Stimulated activated naive CD4-positive, alpha-beta T cell treated with Interleukin-2 at 50 U/mL for 16 hours (primary cell): ENCODE results near the gene GIGYF1.

Source experiments
- DNase-seq: peaks from one replicate; lab custom pipeline; 2025; lab: John Stamatoyannopoulos, UW

Gene GIGYF1

DNA sequence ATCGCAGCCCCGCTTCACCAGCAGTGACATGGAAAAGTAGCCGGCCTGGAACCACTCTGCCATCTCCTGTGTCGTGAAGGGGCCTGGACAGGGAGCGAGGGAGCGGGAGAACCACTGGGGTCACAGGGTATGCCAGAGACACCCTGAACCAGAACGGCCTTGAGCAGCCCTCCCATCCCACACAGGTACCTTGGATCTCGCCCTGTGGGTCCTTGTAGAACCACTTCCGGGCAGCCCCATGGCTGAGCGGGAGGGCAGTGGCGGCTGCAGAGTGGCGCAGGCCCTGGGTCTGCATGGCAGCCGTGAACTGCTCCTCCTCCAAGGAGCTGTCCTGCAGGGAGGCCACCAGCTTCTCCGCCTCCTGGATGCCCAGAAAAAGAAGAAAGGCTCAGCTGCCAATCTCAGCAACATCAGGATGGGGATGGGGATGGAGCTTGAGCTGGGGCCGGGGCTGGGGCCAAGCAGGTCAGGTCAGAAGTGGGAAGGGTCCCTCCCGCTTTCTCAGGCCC lies 9.5 kb downstream of the GIGYF1 start:
- DNase-seq, result no peak

DNA sequence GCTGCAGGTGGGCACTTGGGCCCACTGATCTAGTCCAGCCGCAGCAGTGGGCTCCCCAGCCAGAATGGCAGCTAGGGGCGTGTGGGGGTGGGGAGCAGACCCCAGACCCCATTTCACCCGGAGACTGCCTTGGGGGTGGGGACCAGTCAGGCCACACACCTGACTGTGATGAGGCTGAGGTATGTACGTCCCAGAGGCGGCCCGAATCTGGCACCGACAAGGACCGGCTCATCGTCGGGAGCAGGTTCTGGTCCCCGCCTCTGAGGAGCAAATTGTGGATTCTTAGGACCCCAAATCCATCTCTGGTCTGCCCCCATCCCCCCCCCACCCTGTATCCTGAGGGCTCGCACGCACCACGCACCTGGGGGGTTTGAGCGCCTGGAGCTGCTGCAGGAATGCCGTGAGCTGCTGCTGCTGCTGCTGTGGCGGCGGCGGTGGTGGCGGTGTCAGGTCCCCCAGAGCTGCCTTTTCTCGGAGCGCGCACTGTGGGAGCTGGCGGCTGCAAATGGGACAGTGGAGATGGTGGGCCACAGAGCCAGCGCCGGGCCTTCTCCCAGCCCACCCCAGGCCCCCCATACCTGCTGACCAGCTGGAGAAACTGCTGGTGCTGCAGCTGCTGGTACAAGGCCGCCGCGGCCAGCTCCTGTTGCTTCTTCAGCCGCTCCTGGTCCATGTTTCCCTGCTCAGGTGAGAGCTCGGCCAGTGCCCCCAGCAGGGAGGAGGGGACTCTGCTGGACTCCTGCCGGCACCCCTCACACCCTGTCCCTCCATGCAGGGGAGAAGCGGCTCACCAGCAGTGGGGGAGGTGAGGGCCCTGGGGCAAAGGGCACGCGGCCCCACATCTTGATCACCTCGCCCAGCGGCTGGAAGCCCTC lies 10.2 kb downstream of the GIGYF1 start:
- DNase-seq, result no peak

DNA sequence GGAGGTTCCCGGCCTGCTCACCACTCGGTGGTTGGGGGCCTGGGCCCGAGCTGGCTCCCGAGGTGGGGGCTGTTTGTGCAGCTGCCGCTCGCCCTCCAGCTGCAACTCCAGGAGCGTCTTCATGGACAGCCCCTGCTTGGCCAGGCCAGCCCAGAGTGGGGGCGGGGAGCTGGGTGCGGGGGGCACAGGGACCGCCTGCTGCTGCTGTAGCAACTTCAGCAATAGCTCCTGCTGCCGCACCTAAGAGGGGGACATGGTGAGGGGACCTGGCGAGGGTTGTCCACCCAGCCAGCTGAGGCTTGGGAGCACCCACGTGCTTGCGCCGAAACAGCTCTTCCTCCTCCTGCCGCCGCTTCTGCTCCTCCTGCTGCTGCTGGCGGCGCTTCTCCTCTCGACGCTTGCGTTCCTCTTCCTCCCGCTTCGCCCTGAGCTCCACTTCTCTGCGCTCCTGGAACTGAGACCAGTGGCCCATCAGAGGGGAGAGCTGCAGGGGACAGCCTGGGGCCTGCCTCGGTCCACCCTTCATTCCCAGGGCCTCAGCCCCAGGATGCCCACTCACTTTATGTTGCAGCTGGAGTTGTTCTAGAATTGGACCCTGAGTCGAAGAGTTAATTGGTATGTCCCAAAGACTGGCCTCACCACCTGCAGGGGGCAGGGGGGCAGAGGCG lies 10.9 kb downstream of the GIGYF1 start:
- no peak for DNase-seq

DNA sequence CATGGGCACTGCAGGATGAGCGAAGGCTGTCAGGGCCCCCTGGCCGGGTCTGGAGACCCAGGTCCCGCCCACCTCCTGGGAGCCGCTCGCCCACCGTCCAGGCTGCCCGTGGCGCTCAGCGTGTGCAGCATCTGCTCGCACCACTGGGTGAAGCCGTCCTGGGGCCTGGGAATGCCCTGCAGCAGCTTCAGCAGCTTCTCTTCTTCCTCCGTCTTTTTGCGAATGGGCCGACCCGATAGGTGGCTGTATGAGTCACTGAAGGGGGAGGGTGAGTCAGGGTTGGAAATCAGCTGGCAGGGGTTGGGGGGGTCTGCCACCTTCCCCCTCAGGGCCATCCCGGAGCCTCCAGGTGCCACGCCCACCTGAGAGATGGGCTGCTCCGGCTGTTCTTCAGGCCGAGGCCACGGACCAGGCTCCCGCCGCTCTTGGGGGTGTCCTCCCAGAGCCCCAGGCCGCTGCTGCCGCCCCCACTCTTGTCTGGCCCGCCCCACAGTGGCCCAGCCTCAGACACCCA lies 11.8 kb downstream of the GIGYF1 start:
- DNase-seq, result no peak

DNA sequence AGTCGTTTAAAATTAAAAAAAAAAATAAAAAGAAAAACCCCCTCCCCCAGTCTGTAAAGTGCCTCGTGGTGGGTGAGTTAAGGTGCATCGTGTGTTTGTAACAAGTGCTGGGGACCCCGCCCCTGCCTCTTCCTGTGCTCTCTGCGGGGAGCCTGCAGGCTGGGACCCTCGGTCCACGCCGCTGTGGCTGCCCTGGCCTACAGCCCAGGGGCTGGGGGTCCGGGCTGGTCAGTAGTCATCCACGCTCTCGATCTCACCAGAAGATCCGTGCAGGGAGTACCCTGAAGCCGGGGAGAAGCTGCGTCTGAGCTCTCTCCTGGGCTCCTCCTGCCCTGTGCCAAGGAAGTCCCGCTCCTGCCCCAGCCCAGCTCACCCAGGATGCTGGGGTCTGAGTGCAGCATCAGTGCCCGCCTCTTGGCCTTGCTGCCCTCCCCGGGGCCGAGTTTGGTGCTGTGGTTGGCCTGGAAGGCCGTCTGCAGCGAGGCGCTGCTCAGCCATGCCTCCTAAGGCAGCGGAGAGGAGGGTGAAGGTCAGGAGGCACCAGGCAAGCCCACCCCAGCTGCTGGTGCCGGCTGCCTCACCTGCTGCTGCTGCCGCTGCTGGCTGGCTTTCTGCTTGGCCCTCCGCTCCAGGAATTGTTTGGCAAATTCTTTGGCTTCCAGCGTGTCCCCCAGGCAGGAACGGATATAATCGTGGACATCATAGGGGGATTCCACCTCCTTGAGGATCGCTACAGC lies 12.4 kb downstream of the GIGYF1 start:
- no peak for DNase-seq

DNA sequence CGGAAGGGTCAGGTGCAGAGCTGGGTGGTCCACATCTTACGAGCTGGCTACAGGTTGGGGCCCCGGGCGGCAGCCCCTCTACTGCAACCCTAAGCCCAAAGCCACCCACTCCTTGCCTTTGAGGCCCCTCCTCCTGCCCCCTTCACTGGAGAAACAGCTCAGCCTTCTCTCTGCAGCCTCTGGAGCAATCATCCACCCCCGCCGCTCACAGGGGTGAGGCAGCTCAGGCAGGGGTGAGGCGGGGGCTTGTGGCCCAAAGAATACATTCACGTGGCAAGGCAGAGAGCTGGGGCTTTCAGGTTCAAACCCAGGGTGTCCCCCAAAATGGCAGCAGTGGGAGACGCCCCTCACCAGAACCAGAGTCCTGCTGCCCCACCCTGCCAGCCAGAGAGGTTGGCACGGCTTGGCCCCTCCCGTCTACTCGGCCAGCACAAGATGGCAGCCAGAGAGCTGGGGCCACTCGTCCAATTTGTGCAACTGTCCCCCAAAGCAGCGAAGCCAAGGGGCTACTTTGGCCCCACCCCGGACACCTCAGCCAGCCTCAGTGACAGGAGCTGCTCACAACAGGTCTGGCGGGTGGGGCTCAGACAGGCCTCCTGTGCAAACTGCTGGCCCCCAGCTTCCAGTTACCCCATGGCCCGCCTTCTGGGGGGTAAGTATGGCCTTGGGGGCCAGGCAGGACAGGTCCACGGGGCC lies 13.3 kb downstream of the GIGYF1 start:
- no peak for DNase-seq

DNA sequence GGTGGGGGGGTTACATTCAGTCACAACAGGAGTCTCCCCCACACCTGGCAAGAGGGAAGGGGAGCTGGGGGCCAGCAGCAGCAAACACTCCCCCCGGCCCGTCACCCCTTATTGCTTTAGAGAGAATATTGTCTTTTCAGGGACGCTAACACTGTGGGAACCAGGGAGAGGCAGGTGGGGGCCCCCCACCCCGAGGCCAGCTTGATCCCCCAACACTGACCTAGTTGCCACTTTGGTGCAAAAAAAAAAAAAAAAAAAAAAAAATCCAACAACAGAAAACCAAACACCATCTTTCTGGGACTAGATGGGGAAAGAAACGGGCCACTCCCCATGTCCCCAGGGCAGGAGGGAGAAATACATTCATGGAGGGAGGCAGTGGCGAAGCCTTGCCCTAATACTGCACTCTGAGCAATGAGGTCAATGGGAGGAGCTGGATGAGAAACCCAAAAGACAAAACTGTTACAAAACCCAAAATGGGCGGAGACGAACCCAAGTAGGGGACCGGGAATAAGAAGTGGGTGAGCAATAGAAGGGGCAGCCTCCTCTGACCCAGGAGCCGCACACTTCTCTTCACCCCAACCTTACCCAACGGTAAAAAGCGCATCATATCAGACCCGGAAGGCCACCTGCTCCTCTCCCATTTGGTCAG lies 14.0 kb downstream of the GIGYF1 start:
- DNase-seq, result no peak

DNA sequence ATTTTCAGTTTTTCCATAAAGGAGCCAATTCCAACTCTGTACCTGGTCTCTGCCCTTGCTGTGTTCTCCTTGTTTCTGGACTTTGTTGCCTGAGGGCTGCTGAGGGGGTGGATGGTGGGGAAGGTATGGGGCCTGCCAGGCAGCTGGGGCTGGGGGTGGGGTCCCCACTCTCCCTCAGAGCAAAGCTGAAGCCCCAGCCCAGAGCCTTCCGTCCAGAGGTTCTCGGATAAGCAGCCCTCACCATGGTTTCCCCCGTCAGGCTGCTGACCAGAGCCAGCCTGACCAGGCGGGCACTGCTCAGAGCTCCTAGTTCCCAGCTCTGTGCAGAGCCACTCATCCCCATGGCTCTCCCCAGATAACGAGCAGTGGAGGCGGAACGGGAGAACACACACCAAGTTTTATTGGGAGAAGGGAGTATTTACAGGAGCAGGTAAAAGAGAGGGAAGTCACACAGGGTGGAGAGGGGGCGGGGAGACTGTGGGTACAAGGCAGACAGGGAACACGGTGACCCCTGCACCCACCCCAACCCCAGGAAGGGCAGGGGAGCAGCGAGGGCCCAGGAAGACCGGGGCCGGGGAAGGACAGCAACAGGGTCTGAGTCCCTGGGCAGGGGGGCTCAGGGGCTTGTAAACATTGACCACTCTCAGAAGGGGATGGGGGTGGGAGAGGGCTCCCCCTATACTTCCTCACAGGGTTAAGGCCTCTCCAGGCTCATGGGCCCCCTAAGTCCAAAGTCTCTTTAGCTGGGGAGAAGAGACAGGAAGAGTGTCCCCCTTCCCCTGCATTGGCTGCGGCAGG lies 14.7 kb downstream of the GIGYF1 start:
- no peak for DNase-seq

DNA sequence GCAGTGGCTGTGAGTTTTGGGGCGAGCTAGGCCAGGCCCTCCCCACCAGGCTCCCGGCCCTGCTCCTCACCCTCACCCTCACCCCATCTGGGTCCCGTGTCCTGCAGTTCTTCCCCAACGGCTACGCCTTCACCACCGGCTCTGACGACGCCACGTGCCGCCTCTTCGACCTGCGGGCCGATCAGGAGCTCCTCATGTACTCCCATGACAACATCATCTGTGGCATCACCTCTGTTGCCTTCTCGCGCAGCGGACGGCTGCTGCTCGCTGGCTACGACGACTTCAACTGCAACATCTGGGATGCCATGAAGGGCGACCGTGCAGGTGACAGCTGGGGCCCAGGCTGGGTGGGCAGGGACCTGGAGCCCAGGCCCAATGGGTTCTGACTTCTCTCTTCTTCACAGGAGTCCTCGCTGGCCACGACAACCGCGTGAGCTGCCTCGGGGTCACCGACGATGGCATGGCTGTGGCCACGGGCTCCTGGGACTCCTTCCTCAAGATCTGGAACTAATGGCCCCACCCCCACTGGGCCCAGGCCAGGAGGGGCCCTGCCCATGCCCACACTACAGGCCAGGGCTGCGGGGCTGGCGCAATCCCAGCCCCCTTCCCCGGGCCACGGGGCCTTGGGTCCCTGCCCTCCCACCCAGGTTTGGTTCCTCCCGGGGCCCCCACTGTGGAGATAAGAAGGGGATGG lies 15.6 kb downstream of the GIGYF1 start:
- DNase-seq, result no peak

DNA sequence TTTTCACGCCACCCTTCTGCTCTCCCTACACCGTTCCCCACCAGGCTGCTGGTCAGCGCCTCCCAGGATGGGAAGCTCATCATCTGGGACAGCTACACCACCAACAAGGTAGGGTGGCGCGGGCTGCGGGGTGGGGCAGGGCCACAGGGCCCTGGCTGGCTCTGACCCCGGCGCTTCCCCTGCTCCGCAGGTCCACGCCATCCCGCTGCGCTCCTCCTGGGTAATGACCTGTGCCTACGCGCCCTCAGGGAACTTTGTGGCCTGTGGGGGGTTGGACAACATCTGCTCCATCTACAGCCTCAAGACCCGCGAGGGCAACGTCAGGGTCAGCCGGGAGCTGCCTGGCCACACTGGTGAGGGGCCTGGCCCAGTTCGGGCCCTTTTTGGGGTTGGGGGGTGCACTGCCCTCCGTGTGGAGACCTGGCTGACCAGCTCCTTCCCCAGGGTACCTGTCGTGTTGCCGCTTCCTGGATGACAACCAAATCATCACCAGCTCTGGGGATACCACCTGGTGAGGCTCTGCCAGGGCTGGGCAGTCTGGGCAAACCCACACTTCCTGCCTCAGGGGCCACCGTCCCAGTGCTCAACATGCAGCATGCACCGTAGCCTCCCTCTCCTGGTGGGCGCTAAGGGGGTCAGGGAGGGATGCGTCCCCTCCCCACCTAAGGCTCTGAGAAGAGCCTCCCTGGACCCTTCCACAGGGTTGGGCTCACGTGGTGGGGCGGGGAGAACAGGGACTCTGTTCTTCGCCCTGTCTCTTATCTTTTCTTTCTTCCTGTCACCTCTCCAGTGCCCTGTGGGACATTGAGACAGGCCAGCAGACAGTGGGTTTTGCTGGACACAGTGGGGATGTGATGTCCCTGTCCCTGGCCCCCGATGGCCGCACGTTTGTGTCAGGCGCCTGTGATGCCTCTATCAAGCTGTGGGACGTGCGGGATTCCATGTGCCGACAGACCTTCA lies 16.5 kb downstream of the GIGYF1 start:
- no peak for DNase-seq

DNA sequence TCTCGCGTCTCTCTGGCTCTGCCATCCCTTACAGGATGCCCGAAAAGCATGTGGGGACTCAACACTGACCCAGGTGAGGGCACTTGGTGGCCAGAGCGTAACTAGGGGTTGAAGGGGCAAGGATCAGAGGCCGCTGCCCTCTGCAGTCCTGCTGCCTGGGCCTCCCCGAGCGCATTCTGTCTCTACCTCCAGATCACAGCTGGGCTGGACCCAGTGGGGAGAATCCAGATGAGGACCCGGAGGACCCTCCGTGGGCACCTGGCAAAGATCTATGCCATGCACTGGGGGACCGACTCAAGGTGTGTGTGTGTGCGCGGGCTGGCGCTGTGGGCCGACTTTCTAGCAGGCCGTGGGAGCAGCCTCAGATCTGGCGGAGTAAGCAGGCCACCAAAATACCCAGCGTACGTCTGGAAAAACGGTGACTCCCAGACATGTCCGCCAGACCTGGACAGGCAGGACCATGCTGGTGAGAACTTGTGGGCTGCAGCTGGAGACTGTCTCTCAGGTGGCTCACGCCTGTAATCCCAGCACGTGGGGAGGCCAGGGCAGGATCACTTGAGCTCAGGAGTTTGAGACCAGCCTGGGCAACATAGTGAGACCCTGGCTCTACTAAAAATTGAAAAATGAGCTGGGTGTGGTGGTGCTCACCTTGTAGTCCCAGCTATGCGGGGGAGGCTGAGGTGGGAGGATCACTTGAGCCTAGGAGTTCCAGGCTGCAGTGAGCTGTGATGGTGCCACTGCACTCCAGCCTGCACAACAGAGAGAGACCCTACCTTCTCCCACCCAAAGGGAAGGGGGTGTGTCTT lies 17.3 kb downstream of the GIGYF1 start:
- DNase-seq, result no peak

DNA sequence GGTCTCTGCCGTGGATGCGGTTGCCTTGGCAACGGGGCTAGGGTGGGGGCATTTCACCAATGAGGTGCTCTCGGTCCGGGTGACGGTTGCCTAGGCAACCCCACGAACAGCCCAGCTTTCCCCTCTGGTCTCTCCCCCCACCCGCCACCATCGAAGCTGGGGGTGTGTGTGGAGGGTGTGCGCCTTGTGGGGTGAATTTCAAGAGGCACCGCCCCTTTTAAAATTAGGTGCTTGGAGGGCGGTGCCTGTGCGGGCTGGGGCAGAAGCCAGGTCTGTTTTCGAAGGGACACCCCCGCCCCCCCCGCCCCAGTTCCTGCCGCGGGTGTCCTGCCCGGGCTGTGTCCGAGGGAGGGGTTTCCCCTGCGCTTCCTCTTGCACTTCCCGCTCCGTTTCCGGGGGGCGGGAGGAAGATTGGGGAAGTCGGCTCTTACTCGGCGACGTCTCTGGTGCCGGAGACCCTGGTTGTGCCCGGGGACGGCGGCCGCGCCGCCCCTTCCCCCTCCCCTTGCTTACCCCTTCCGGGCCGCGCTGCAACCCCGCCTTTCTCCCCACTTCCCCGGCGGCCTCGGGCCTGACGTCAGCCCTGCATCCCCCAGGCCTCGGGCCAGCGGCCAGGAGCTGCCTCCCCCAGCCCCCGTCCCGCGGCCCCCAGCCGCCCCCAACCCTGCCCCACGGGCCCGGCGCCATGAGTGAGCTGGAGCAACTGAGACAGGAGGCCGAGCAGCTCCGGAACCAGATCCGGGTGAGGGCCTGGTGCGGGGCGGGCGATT lies 18.3 kb downstream of the GIGYF1 start:
- peak; percentile 83 for DNase-seq

DNA sequence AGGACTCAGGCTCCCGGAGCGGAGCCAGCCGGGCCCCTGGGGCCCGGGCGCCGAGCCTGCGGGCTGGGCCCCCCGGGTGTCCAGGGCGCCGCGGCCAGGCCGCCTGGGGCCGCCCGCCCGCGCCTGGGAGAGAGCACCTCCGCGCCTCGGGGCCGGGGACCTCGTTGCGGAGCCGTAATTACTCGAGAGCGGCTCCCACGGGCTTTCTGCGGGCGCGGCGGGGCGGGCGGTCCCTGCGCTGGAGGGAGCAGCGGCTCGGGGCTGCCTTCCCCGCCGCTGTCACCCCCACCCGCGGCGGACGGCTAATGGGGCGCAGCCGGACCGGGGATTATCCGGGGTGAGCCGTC lies 19.0 kb downstream of the GIGYF1 start:
- DNase-seq, result peak; percentile 59

DNA sequence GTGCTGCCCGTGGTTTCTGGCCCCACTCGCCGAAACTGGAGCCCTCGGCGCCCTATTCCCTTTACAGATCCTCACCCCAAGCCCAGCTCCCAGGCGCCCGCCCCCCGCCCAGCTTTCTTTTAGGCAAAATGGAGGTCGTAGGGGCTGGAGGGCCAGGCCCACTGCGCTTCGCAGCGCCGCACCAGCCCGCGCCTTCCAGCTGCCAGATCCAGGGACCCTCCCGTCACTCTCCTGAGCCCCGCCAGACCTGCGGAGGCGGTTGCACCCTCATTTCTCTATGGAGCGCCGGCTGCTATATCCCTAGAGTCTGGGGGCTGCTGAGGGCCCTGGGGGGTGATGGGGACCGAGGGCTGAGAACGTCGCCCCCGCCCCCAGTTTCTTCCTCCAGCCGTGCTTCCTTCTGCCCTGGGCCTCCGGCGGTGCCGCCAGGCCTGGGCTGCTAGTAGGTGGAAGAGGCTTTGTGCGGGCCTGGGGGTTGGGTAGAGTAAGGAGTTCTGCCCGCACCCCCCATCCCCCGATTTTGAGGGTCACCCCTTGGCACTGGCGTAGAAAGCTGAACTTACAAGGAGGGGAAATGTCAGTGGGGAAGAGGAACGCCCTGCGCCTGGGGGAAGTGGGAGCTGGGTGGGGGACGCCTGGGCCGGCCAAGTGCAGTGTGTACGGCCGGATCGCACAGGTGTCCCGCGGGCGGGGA lies 19.5 kb downstream of the GIGYF1 start:
- peak; percentile 40 for DNase-seq

DNA sequence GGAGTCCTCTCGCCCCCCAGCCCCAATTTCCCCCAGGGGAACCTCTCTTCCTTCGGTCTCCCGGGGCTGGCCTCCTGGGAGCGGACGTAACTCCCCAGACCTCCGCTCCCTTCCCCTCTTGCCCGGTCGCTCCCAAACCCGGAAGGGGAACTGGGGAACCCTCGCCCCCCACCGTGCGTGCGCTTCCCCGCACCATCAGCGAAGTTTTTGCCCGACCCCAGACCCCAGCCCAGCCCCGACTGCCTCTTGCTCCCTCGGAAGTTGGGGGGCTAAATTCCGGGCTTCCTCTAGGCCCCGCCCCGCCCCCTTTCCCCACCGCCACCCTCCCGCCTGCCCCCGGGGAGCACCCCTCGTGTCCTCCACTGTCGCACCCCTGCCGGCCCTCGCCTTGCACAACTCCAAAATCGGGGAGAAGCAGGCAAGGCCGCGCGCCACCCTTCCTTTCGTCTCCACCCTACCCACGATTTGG lies 20.1 kb downstream of the GIGYF1 start:
- peak; percentile 40 for DNase-seq

DNA sequence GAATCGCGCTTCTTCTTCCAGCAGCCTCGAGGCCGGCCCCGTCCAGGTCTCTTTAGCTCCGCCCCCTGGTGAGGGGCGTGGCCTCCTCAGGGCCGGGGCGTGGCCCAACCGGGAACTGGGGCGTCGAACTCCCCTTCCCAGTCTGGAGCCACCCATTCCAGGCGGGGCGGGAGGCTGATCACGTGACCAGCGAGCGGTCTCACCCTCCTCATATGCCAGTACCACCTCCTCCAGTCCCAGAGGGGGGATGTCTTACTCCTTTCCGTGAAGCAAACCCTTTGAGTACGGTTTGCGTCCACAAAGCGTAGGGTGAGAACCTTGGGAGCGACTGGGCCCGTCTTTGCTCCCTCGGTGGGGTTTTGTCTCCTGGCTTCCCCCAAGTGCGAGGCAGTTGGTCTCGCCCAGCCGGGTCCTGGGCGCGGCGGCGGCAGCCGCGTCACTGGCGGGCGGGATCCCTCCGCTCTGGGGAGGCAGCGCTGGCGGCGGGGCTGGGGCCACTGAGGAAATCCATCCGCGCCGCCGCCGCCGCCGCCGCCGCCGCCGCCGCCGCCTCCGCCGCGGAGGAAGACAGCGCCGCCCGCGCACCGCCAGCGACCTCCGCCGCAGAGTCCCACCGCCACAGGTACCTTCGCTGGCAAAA lies 20.6 kb downstream of the GIGYF1 start, which contains the start of gene GNB2:
Gene GNB2, plus strand, starts transcription at position 439 of the 640 bp plus-strand sequence. CDS start 2,526 bp downstream, outside the sequence.
- DNase-seq, result peak; percentile 99
